Activated T-helper 1 cell treated with anti-CD3 and anti-CD28 coated beads, Interleukin-12 subunit alpha, Interleukin-12 subunit beta, Interleukin-2, Interleukin-4 antibody, amounts not matched to agents 30 ng/mL and 10 ng/mL and 1 ng/mL, durations not matched to agents 14 hours and 24 hours and 36 hours (primary cell): ENCODE results near the gene RBFOX1. TPM values are rescaled to one million over a fixed set of nuclear protein-coding genes. Genes with fewer than 3 reads are reported as not detected.

Experiments used
- DNase-seq: peaks from one replicate; pipeline ENCODE4 v3.0.0; 2021; ENCODE audit warnings: low spot score
- H3K27ac Mint-ChIP-seq: one replicate; pipeline ENCODE4 v1.8.0; 2021; ENCODE audit warnings: mild to moderate bottlenecking, mixed read lengths
- H3K27me3 Mint-ChIP-seq: one replicate; pipeline ENCODE4 v1.8.0; 2022; ENCODE audit warnings: mild to moderate bottlenecking, moderate library complexity, mixed read lengths; ENCODE audit not compliant: insufficient read depth
- H3K36me3 Mint-ChIP-seq: one replicate; pipeline ENCODE4 v1.8.0; 2021; ENCODE audit warnings: low read depth, mixed read lengths
- H3K4me1 Mint-ChIP-seq: one replicate; pipeline ENCODE4 v1.8.0; 2021; ENCODE audit warnings: low read depth, mixed read lengths
- H3K4me3 Mint-ChIP-seq: one replicate; pipeline ENCODE4 v1.8.0; 2021; ENCODE audit warnings: mild to moderate bottlenecking, moderate library complexity, mixed read lengths
- H3K9me3 Mint-ChIP-seq: one replicate; pipeline ENCODE4 v1.8.0; 2021; ENCODE audit warnings: mixed read lengths
- intact Hi-C: fragments of 100-400 bp; cut with micrococcal nuclease; formaldehyde crosslinking; loops from one replicate; pipeline ENCODE4 v1.15.1; 2024
- total RNA-seq: library from RNA; stranded (reverse); gene quantifications from 2 replicates; pipeline ENCODE4 v1.2.3, GENCODE V29; 2022

RBFOX1 gene
- total RNA-seq, 1 donor from 2014 or later, result not detected

- intact Hi-C loops, result no loop called here
- no peaks in the 10 kb centered on the region for H3K36me3 Mint-ChIP-seq
- no peaks in the 10 kb centered on the region for H3K27me3 Mint-ChIP-seq
- no peak overlapping the region for H3K27ac Mint-ChIP-seq
- H3K4me1 Mint-ChIP-seq, result no peaks in the 10 kb centered on the region
- H3K9me3 Mint-ChIP-seq, result peaks cover 22% of the 10 kb centered on the region
- no peak for DNase-seq
- H3K4me3 Mint-ChIP-seq, result no peak overlapping the region
Measured at GRCh38 chr16:7640334-7640733, 307.7 kb downstream of the RBFOX1 start.

GRCh38 chr16:7644176-7644575, 311.5 kb downstream of the RBFOX1 start:
- Mint-ChIP-seq H3K27ac (no peak overlapping the region), H3K27me3 (no peaks in the 10 kb centered on the region), H3K4me1 (no peaks in the 10 kb centered on the region), H3K4me3 (no peak overlapping the region), H3K9me3 (peaks cover 13% of the 10 kb centered on the region), H3K36me3 (no peaks in the 10 kb centered on the region)
- DNase-seq, result no peak
- intact Hi-C loops, result no loop called here

GRCh38 chr16:7644811-7645210, 312.2 kb downstream of the RBFOX1 start:
- DNase-seq, result no peak
- peaks cover 10% of the 10 kb centered on the region for H3K9me3 Mint-ChIP-seq
- no peaks in the 10 kb centered on the region for H3K4me1 Mint-ChIP-seq
- H3K27ac Mint-ChIP-seq, result no peak overlapping the region
- H3K4me3 Mint-ChIP-seq, result no peak overlapping the region
- intact Hi-C loops, result no loop called here
- no peaks in the 10 kb centered on the region for H3K27me3 Mint-ChIP-seq
- H3K36me3 Mint-ChIP-seq, result no peaks in the 10 kb centered on the region

GRCh38 chr16:7646821-7647500, 314.3 kb downstream of the RBFOX1 start:
- DNase-seq, result no peak
- H3K4me1 Mint-ChIP-seq, result no peaks in the 10 kb centered on the region
- H3K27me3 Mint-ChIP-seq, result no peaks in the 10 kb centered on the region
- intact Hi-C loops, result no loop called here
- H3K4me3 Mint-ChIP-seq, result no peak overlapping the region
- H3K27ac Mint-ChIP-seq, result no peak overlapping the region
- H3K36me3 Mint-ChIP-seq, result no peaks in the 10 kb centered on the region
- peaks cover 22% of the 10 kb centered on the region for H3K9me3 Mint-ChIP-seq

- Mint-ChIP-seq H3K4me3 (no peak overlapping the region), H3K27me3 (no peaks in the 10 kb centered on the region), H3K4me1 (no peaks in the 10 kb centered on the region), H3K27ac (no peak overlapping the region), H3K9me3 (peaks cover 24% of the 10 kb centered on the region), H3K36me3 (no peaks in the 10 kb centered on the region)
- intact Hi-C loops, result no loop called here
- DNase-seq, result no peak
Measured at GRCh38 chr16:7650431-7650830, 317.8 kb downstream of the RBFOX1 start.

GRCh38 chr16:7651803-7652570, 319.3 kb downstream of the RBFOX1 start:
- Mint-ChIP-seq H3K4me3 (no peak overlapping the region), H3K27me3 (no peaks in the 10 kb centered on the region), H3K27ac (no peak overlapping the region), H3K4me1 (no peaks in the 10 kb centered on the region), H3K36me3 (no peaks in the 10 kb centered on the region), H3K9me3 (peaks cover 19% of the 10 kb centered on the region)
- DNase-seq, result no peak
- intact Hi-C loops, result no loop called here

- DNase-seq, result no peak
- H3K9me3 Mint-ChIP-seq, result peaks cover 26% of the 10 kb centered on the region
- H3K4me3 Mint-ChIP-seq, result no peak overlapping the region
- no peaks in the 10 kb centered on the region for H3K27me3 Mint-ChIP-seq
- H3K27ac Mint-ChIP-seq, result no peak overlapping the region
- H3K36me3 Mint-ChIP-seq, result no peaks in the 10 kb centered on the region
- no peaks in the 10 kb centered on the region for H3K4me1 Mint-ChIP-seq
- intact Hi-C loops, result no loop called here
Measured at GRCh38 chr16:7653746-7654461, 321.3 kb downstream of the RBFOX1 start.

GRCh38 chr16:7675628-7676027, 343.0 kb downstream of the RBFOX1 start:
- intact Hi-C loops, result no loop called here
- peaks cover 19% of the 10 kb centered on the region for H3K9me3 Mint-ChIP-seq
- H3K27ac Mint-ChIP-seq, result no peak overlapping the region
- no peaks in the 10 kb centered on the region for H3K27me3 Mint-ChIP-seq
- no peaks in the 10 kb centered on the region for H3K4me1 Mint-ChIP-seq
- no peaks in the 10 kb centered on the region for H3K36me3 Mint-ChIP-seq
- H3K4me3 Mint-ChIP-seq, result no peak overlapping the region
- no peak for DNase-seq

GRCh38 chr16:7680296-7680695, 347.7 kb downstream of the RBFOX1 start:
- Mint-ChIP-seq H3K4me3 (no peak overlapping the region), H3K9me3 (peaks cover 23% of the 10 kb centered on the region), H3K27me3 (no peaks in the 10 kb centered on the region), H3K27ac (no peak overlapping the region), H3K36me3 (no peaks in the 10 kb centered on the region), H3K4me1 (no peaks in the 10 kb centered on the region)
- intact Hi-C loops, result no loop called here
- no peak for DNase-seq

- Mint-ChIP-seq H3K27me3 (no peaks in the 10 kb centered on the region), H3K27ac (no peak overlapping the region), H3K36me3 (no peaks in the 10 kb centered on the region), H3K9me3 (peaks cover 22% of the 10 kb centered on the region), H3K4me1 (no peaks in the 10 kb centered on the region), H3K4me3 (no peak overlapping the region)
- intact Hi-C loops, result no loop called here
- DNase-seq, result no peak
Measured at GRCh38 chr16:7688811-7689210, 356.2 kb downstream of the RBFOX1 start.

GRCh38 chr16:7689234-7689633, 356.6 kb downstream of the RBFOX1 start:
- no peak overlapping the region for H3K4me3 Mint-ChIP-seq
- no peaks in the 10 kb centered on the region for H3K36me3 Mint-ChIP-seq
- intact Hi-C loops, result no loop called here
- H3K9me3 Mint-ChIP-seq, result peaks cover 22% of the 10 kb centered on the region
- no peaks in the 10 kb centered on the region for H3K27me3 Mint-ChIP-seq
- DNase-seq, result no peak
- H3K4me1 Mint-ChIP-seq, result no peaks in the 10 kb centered on the region
- no peak overlapping the region for H3K27ac Mint-ChIP-seq

GRCh38 chr16:7691533-7691932, 358.9 kb downstream of the RBFOX1 start:
- no peak for DNase-seq
- Mint-ChIP-seq H3K27ac (no peak overlapping the region), H3K36me3 (no peaks in the 10 kb centered on the region), H3K4me3 (no peak overlapping the region), H3K27me3 (no peaks in the 10 kb centered on the region), H3K4me1 (no peaks in the 10 kb centered on the region), H3K9me3 (peaks cover 27% of the 10 kb centered on the region)
- intact Hi-C loops, result no loop called here

- H3K36me3 Mint-ChIP-seq, result no peaks in the 10 kb centered on the region
- H3K9me3 Mint-ChIP-seq, result peaks cover 38% of the 10 kb centered on the region
- H3K27me3 Mint-ChIP-seq, result no peaks in the 10 kb centered on the region
- no peak overlapping the region for H3K27ac Mint-ChIP-seq
- no peaks in the 10 kb centered on the region for H3K4me1 Mint-ChIP-seq
- intact Hi-C loops, result no loop called here
- H3K4me3 Mint-ChIP-seq, result no peak overlapping the region
- DNase-seq, result no peak
Measured at GRCh38 chr16:7703672-7704071, 371.0 kb downstream of the RBFOX1 start.
